Stimulated activated CD4-positive, alpha-beta T cell treated with anti-CD3 and anti-CD28 coated beads, Interleukin-2, amount 100 ng/mL, for 24 hours (primary cell): ENCODE results near the gene LYSET.
A peak's percentile ranks its signal among the peaks of the same experiment; 100 is the strongest.
"Not testable (repeated sequence)": the region's sequence is repeated elsewhere in the genome, so short reads cannot be mapped to it uniquely, and the experiment has no call there.

Source experiments
- DNase-seq, 2 donors: peaks; one replicate each; pipeline ENCODE4 v3.0.0-alpha.2; 2020

Gene LYSET

GRCh38 chr14:93184391-93185348, at the start of gene LYSET, which contains the start of gene MOAP1:
Gene LYSET, plus strand, starts transcription at chr14:93185317. Its CDS starts 89 bp downstream, at chr14:93185406.
Gene MOAP1, minus strand, starts transcription at chr14:93184897. Its CDS starts 655 bp downstream, at chr14:93184242.
- DNase-seq: peak; percentile 87 to 88

DNA sequence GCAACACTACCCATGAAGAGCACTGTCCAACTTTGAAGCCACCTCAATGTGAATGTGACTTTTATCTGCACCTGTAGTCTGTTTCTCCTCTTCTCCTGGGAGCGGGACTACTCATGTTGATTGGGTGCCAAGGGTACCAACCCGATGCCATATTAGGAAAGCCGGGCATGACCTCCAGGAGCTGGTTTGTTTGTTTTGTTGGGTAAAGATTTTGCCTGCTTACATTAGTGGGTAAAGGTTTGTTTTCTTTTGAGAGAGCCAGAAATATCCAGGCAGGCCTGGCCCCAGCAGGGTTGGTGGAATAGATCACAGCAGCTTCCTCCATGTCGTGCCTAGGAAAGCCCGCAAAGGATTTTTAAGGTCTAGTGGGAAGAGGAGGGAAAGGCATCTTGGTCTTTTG, 49.7 kb upstream of the LYSET start:
- no peak for DNase-seq

DNA sequence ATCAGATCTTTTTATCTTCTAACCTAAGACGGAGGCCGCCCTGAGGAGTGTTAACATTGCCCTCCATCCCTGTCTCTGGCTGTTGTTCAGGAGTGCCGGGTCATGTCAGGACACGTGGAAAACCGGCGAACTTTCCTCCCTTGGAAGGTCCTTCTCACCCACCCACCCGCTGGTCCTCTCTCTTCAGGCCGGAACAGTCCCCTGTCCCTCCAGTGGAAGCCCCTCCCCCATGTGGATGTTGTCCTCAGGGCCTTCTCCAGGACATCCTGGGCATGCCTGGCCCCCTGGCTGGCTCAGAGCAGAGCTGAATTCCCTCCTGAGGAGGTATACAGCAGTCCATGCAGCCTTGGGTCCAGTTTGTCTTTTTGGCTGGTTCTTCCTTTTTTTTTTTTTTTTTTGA, 49.1 kb upstream of the LYSET start:
- no peak for DNase-seq

DNA sequence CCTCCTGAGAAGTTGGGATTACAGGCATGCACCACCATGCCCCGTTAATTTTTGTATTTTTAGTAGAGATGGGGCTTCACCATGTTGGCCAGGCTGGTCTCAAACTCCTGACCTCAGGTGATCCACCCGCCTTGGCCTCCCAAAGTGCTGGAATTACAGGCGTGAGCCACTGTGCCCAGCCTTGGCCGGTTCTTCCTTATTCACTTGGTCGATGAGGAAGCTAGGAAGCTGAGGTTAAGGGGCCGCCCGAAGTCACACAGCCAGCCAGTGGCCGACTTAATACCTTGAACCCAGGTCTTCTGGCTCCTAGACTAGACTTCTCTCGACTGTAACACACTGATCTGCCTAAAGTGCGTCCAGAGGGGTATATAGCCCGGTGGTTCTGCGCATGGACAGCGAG, 48.6 kb upstream of the LYSET start:
- not testable (repeated sequence) for DNase-seq

DNA sequence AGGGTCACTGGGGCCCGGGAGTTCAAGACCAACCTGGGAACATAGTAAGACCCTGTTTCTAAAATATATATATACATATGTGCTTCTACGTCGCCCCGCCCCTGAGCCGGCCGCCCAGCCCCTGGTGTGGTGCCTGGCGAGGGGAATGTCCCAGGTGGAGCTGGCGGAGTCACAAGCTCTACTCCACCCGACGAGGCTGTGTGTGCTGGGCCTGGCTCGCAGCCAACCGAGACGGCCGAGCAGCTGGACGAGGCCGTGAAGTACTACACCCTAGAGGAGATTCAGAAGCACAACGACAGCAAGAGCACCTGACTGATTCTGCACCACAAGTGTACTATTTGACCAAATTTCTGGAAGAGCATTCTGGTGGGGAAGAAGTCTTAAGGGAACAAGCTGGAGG, 47.3 kb upstream of the LYSET start:
- no peak for DNase-seq

- no peak for DNase-seq
These were observed 42.1 kb upstream of the LYSET start for GRCh38 chr14:93142854-93143652.

DNA sequence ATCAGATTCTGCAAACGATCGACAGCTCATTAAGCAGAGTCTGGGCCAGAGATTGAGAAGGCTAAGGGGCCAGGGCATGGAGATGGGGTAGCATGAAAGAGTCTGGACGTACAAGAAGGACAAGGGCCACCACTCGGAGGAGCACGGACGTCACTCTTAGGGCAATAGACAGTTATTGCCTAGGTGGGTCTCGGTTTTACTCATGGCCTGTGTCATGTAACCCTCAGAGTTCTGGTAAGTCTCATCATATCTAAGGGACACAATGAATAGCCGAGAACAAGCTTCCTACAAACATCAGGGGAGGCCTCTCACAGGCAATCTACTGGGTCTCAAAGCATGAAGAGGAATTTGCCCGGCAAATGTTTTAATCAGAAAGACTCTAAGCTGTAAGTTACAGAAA, 39.0 kb upstream of the LYSET start:
- DNase-seq: no peak

DNA sequence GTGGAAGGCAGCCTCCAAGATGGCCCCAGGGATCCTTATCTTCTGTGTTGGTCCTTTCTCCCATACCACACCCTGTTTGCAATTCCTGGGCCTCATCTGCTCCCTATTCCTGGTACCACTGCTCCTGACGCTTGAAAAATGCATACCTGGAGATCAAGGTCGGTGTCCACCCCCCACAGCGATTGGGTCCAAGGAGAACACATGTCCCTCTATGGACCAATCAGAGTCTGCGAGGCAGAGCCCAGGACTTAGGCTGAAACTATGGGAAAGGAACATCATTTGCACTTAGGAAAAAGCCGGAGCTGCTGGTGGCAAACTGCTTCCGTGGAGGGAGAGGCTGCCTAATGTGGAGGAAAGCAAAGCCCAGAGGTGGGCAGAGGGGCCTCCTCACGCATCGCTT, 36.1 kb upstream of the LYSET start:
- DNase-seq: no peak

DNA sequence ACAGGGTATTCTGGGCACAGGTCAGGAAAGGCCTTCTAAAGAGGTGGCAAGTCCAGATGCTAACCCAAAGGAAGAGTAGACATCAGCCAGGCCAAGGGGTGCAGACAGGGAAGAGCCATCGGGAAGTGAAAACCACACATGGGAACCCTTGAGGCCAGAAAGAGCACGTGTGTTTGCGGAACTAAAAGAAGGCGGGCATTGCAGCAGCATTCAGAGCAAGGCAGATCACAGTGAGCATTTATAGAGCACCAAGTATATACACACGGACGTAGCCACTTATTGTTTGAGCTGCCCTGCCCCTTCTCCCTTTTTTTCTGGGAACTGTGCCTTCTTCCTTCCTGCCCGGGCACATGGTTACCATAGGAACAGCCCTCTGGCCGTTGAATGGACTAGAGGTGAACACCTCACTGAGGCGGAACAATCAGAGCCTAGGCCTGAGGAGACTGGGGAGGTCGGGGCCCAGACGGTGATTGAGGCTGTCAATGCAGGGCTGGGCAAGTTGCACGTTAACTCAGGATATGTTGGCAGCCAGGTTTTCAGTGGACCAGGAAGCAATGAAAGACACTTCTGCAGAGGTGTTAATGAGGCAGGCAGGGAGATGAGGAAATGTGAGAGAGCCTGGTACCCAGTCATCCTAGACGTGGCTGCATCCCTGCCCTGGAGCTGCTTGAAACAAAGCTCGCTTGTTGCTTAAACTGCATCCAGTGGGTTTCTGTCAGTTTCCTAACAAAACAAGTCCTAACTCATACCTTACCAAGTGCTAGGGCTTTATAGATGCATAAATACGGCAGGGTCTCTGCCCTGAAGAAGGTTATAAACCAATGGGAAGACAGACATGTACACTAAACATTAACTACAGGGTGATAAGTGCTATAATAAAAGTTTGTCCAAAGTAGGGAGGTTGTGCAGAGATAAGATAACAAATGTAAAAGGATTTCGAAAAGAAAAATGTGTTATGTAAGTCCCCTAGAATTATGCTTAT, 34.6 kb upstream of the LYSET start:
- no peak for DNase-seq

- DNase-seq: no peak
These were observed 32.0 kb upstream of the LYSET start for GRCh38 chr14:93153121-93153520.

DNA sequence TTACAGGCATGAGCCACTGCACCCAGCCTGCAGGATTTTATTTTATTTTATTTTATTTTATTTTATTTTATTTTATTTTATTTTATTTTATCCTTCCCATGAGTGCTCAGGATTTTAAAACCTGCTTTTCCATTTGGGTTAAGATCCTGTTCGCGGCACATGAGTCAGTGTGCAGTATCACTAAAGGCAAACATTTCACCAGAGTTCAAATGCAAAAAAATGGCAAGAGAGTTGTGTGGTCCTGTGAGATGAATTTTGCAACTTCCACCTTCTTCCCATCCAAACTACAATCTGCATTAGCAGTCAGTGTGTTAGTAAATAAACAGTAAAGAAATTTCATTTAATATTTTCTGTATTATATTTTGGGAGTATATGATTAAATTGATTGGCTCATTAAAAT, 29.4 kb upstream of the LYSET start:
- DNase-seq: no peak

DNA sequence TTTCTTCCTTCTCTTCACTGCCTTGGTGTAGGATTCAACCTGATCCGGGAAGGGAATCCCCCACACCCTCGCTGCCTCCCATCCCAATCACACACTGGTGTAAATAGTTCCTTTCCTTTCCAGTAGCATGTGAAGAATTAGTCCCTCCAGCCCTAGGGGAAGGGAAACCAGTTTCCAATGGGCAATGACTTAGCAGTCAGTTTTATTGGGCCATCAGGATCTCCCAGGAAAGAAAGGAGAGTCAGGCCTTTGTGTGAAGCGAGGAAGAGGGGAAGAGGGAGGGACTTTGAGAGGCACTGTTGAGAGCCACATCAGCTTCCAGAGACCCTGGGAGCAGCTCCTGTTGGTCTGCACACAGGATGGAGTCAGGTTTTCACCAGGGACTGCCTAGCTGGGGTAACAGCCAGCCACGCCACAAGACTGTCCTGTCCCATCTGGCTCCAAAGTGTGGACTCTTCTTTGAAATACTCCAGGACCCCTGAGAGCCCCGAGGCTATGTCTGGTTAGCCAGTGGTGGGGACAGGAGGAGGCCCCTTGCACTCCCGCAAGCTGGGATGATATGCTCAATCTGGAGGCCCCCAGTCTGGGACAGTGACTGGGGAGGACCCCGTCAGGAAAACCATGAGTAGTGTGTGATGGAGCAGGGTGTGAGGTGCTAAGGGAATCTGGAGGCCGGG, 28.3 kb upstream of the LYSET start:
- no peak for DNase-seq

DNA sequence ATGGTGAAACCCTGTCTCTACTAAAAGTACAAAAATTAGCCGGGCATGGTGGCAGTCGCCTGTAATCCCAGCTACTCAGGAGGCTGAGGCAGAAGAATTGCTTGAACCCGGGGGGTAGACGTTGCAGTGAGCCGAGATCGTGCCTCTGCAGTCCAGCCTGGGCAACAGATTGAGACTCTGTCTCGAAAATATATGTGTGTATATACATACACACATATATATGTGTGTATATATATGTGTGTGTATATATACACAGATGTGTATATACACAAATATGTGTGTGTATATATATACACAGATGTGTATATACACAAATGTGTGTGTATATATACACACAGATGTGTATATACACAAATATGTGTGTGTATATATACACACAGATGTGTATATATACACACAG, 26.8 kb upstream of the LYSET start:
- not testable (repeated sequence) for DNase-seq

GRCh38 chr14:93159625-93160352, 25.3 kb upstream of the LYSET start:
- DNase-seq: not testable (repeated sequence)

DNA sequence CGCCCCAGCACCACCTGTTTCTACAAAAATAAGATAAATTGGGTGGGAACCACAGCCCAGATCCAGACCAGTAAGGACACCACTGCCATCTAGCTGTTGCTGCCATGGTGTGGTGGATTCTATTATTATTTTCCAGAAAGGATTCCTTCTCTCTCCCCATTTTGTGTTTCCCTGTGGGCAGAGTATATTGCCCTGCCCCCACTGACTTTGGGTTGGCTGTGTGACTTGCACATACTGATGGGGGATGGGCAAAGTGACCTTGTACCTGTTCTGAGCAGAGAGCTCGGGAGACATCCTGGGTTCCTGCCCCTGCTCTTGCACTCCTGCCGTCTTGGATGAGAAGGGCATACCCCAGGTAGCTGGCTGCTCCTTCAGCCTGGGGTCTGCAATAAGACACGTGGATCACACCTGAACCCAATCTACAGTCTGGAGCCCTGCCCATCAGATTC, 24.7 kb upstream of the LYSET start:
- no peak for DNase-seq

DNA sequence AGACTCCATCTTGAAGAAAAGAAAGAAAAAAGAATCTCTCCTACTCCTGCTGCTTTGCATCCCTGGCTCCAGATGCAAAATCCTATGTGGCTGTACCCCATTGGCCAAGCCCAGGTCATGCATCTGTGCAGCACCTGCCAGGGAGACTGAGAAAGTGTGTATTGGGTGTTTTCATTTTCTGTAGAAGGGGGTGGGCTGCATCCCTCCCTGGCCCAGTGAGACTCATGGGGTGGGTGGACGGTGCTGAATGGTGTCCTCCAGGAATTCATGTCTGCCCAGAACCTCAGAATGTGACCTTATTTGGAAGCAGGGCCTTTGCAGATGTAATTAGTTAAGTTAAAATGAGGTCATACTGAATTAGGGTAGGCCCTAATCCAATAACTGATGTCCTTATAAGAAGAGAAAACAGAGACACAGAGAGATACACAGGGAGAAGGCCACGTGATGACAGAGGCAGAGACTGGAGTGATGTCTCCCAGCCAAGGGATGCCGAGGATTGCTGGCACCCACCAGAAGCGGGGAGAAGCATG, 23.6 kb upstream of the LYSET start:
- DNase-seq: no peak

GRCh38 chr14:93163564-93163963, 21.6 kb upstream of the LYSET start:
- DNase-seq: no peak

DNA sequence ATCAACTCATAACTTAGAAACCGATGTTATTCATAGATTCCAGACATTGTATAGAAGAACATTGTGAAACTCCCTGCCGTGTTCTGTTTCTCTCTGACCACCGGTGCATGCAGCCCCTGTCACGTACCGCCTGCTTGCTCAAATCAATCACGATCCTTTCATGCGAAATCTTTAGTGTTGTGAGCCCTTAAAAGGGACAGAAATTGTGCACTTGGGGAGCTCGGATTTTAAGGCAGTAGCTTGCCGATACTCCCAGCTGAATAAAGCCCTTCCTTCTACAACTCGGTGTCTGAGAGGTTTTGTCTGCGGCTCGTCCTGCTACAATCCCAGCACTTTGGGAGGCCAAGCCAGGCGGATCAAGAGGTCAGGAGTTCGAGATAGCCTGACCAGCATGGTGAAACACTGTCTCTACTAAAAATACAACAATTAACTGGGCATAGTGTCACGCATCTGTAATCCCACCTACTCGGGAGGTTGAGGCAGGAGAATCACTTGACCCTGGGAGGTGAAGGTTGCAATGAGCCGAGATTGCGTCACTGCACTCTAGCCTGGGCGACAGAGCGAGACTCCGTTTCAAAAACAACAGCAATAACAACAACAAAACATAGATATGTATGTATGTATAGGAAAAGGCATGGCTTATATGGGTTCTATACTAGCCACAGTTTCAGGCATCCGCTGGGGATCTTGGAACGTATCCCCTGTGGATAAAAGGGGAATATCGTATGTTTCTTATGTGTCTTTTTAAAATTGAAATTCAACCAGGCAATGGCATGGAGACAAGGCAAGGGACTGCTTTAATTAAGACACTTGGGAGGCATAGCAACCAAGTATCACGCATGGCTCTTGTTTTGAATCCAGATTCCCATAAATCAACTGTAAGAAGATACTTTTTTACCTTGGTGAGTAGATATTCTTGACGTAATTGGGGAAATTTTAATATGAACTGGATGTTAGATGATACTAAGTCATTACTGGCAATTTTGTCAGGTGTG, 19.5 kb upstream of the LYSET start:
- not testable (repeated sequence) for DNase-seq

- DNase-seq: not testable (repeated sequence)
These were observed 16.5 kb upstream of the LYSET start for GRCh38 chr14:93168610-93169009.
